Loucy (cell line): ENCODE results near the gene WDR17.

ENCODE experiments used
- H2AFZ ChIP-seq: fragments of 200-600 bp; sonication (generic); 2 replicates; pipeline ENCODE4 v1.6.0; 2016; ENCODE audit warnings: antibody characterized with exemption, mild to moderate bottlenecking, low read length, moderate library complexity
- H3F3A ChIP-seq: fragments of 200-600 bp; 2 replicates; pipeline ENCODE4 v1.6.0; 2016; ENCODE audit warnings: antibody characterized with exemption, low read depth, mild to moderate bottlenecking
- H3K27me3 ChIP-seq: fragments of 200-600 bp; sonication (generic); 2 replicates; pipeline ENCODE4 v1.6.1; 2014; ENCODE audit warnings: low read length, mild to moderate bottlenecking; ENCODE audit not compliant: insufficient read depth, poor library complexity, severe bottlenecking
- H3K36me3 ChIP-seq: fragments of 200-600 bp; sonication (generic); 2 replicates; pipeline ENCODE4 v1.6.1; 2016; ENCODE audit warnings: low read length; ENCODE audit not compliant: insufficient read depth
- H3K4me1 ChIP-seq: fragments of 200-600 bp; sonication (generic); 2 replicates; pipeline ENCODE4 v1.5.1; 2014; ENCODE audit warnings: low read length, mild to moderate bottlenecking; ENCODE audit not compliant: insufficient read depth, poor library complexity, severe bottlenecking
- H3K4me2 ChIP-seq: fragments of 200-600 bp; sonication (generic); 2 replicates; pipeline ENCODE4 v1.6.0; 2014; ENCODE audit warnings: antibody characterized with exemption, low read length, low read depth, mild to moderate bottlenecking; ENCODE audit not compliant: poor library complexity, severe bottlenecking
- H3K4me3 ChIP-seq: fragments of 200-600 bp; sonication (generic); 2 replicates; pipeline ENCODE4 v1.5.1; 2014; ENCODE audit warnings: low read length, mild to moderate bottlenecking, mixed read lengths; ENCODE audit not compliant: poor library complexity, severe bottlenecking
- H3K79me2 ChIP-seq: fragments of 200-600 bp; sonication (generic); 2 replicates; pipeline ENCODE4 v1.6.1; 2014; ENCODE audit warnings: low read length; ENCODE audit not compliant: insufficient read depth
- H3K9ac ChIP-seq: fragments of 200-600 bp; sonication (generic); 2 replicates; pipeline ENCODE4 v1.6.0; 2014; ENCODE audit warnings: mild to moderate bottlenecking, low read depth, low read length, moderate library complexity; ENCODE audit not compliant: poor library complexity, severe bottlenecking
- H3K9me2 ChIP-seq: fragments of 200-600 bp; sonication (generic); replicated peaks from 2 replicates; pipeline ENCODE4 v1.6.1; 2016; ENCODE audit warnings: low read depth, low read length, mixed read lengths
- H3K9me3 ChIP-seq: fragments of 200-600 bp; sonication (generic); 2 replicates; pipeline ENCODE4 v1.6.1; 2014; ENCODE audit warnings: mild to moderate bottlenecking, antibody characterized with exemption, low read length, low read depth; ENCODE audit not compliant: insufficient read depth
- H4K20me1 ChIP-seq: fragments of 200-600 bp; sonication (generic); 2 replicates; pipeline ENCODE4 v1.6.0; 2014; ENCODE audit warnings: antibody characterized with exemption, low read length, mild to moderate bottlenecking; ENCODE audit not compliant: insufficient read depth, poor library complexity, severe bottlenecking
- CTCF ChIP-seq: fragments of 200-600 bp; sonication (generic); conservative IDR thresholded peaks from 2 replicates; pipeline ENCODE4 v1.5.1; 2014; ENCODE audit warnings: mild to moderate bottlenecking, antibody characterized with exemption, low read length
- EZH2phosphoT487 ChIP-seq: fragments of 200-600 bp; IDR thresholded peaks from 2 replicates; pipeline ENCODE4 v1.6.1; 2018; ENCODE audit warnings: antibody characterized with exemption, mild to moderate bottlenecking, moderate library complexity, borderline replicate concordance

Gene WDR17

GRCh38 chr4:176186067-176186466 is 120.4 kb downstream of the WDR17 start:
- Histone ChIP-seq H3K79me2 (no peaks in the 10 kb centered on the region), H3K4me1 (no peaks in the 10 kb centered on the region), H3K36me3 (no peaks in the 10 kb centered on the region), H3K4me3 (no peak overlapping the region), H3K27me3 (no peaks in the 10 kb centered on the region), H3K9me3 (no peaks in the 10 kb centered on the region), H2AFZ (no peak overlapping the region), H3K9me2 (no peaks in the 10 kb centered on the region), H3F3A (no peaks in the 10 kb centered on the region), H3K4me2 (no peak overlapping the region), H3K9ac (no peak overlapping the region), H4K20me1 (no peaks in the 10 kb centered on the region)
- TF ChIP-seq EZH2phosphoT487 (no peak), CTCF (no peak)

GRCh38 chr4:176186671-176187395 is 121.2 kb downstream of the WDR17 start:
- H2AFZ ChIP-seq, result no peak overlapping the region
- H3K9me2 ChIP-seq, result no peaks in the 10 kb centered on the region
- no peaks in the 10 kb centered on the region for H3K4me1 ChIP-seq
- no peak overlapping the region for H3K4me2 ChIP-seq
- no peaks in the 10 kb centered on the region for H4K20me1 ChIP-seq
- no peaks in the 10 kb centered on the region for H3K36me3 ChIP-seq
- no peaks in the 10 kb centered on the region for H3K9me3 ChIP-seq
- no peaks in the 10 kb centered on the region for H3K27me3 ChIP-seq
- no peaks in the 10 kb centered on the region for H3F3A ChIP-seq
- no peak overlapping the region for H3K4me3 ChIP-seq
- TF ChIP-seq CTCF (no peak), EZH2phosphoT487 (no peak)
- no peaks in the 10 kb centered on the region for H3K79me2 ChIP-seq
- H3K9ac ChIP-seq, result no peak overlapping the region

- Histone ChIP-seq H3K9ac (no peak overlapping the region), H3K9me3 (no peaks in the 10 kb centered on the region), H3K4me2 (no peak overlapping the region), H4K20me1 (no peaks in the 10 kb centered on the region), H3K27me3 (no peaks in the 10 kb centered on the region), H3F3A (no peaks in the 10 kb centered on the region), H3K4me3 (no peak overlapping the region), H3K4me1 (no peaks in the 10 kb centered on the region), H2AFZ (no peak overlapping the region), H3K36me3 (no peaks in the 10 kb centered on the region), H3K9me2 (no peaks in the 10 kb centered on the region), H3K79me2 (no peaks in the 10 kb centered on the region)
- TF ChIP-seq CTCF, result no peak
- no peak for TF ChIP-seq EZH2phosphoT487
Observed at GRCh38 chr4:176187624-176188023, 122.0 kb downstream of the WDR17 start.
